ENCODE measurements around the gene SCGN.

DNA sequence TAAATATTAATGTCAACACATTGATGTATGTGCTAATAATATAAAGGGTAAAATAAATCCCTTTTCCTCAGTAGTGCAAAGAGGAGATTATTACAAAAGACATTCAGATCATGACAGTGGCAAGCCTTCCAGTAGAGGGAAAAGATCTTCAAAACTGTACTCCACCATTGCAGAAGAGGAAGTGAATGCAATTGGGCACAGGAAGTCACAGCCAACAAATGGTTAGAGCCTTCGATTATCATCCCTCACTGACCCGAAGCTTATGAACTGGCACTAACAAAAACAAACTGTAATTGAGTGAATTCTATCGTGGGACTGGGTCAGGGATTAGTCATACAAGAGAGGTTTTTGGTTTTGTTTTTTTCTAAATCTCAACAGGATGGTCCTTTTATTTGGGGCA is 39.3 kb upstream of the SCGN start:
- TF ChIP-seq POLR2AphosphoS5 (IDR thresholded peaks at IDR 0.05; ENCODE audit: borderline replicate concordance, low read depth, low read length): no peak
- no peak for TF ChIP-seq EZH2 (IDR thresholded peaks at IDR 0.05)
- no peak for TF ChIP-seq FOXP2 (optimal IDR thresholded peaks at IDR 0.05; ENCODE audit: control extremely low read depth, extremely low read length, insufficient read depth)
